Measurements from ENCODE around the gene C16orf54. TPM values are rescaled to one million over a fixed set of nuclear protein-coding genes. Genes with fewer than 3 reads are reported as not detected.
A peak's percentile ranks its signal among the peaks of the same experiment; 100 is the strongest.
"Not testable (repeated sequence)": the region's sequence is repeated elsewhere in the genome, so short reads cannot be mapped to it uniquely, and the experiment has no call there.

Gene C16orf54
- total and polyA plus RNA-seq, 5 donors: 0.23 to 1.1 (median 0.72) TPM

- 32% methylated on average over 4 of the region's 4 CpGs for WGBS
Measured at GRCh38 chr16:29719063-29719462, 26.7 kb downstream of the C16orf54 start.

GRCh38 chr16:29717113-29717512, 28.7 kb downstream of the C16orf54 start:
- Histone ChIP-seq H3K4me1 (ENCODE audit: control insufficient read depth, insufficient read depth, low read length) (no peaks in the 10 kb centered on the region), H3K9me3 (ENCODE audit: control insufficient read depth, low read length) (no peaks in the 10 kb centered on the region), H3K27me3 (ENCODE audit: control insufficient read depth, insufficient read depth) (no peaks in the 10 kb centered on the region), H3K27ac (ENCODE audit: low read length) (no peak overlapping the region), H3K4me3 (ENCODE audit: low read length) (no peak overlapping the region)
- intact Hi-C loops (cut with DNase I): no loop called here
- 84% methylated on average over 7 of the region's 7 CpGs for whole genome bisulfite sequencing
- ATAC-seq (no peak), DNase-seq (no peak)

More at GRCh38 chr16:29719063-29719462, 26.7 kb downstream of the C16orf54 start:
- Histone ChIP-seq H3K4me1 (ENCODE audit: control insufficient read depth, insufficient read depth, low read length) (no peaks in the 10 kb centered on the region), H3K9me3 (ENCODE audit: control insufficient read depth, low read length) (no peaks in the 10 kb centered on the region), H3K27me3 (ENCODE audit: control insufficient read depth, insufficient read depth) (no peaks in the 10 kb centered on the region), H3K4me3 (ENCODE audit: low read length) (no peak overlapping the region), H3K27ac (ENCODE audit: low read length) (no peak overlapping the region)
- DNase-seq (no peak), ATAC-seq (no peak)
- intact Hi-C loops (cut with DNase I): no loop called here

- intact Hi-C loops (cut with DNase I): no loop called here
- H3K4me1 ChIP-seq (ENCODE audit: control insufficient read depth, insufficient read depth, low read length): no peaks in the 10 kb centered on the region
- no peak for DNase-seq
- 16% methylated on average over 1 of the region's 1 CpG for WGBS
- no peaks in the 10 kb centered on the region for H3K9me3 ChIP-seq (ENCODE audit: control insufficient read depth, low read length)
- no peaks in the 10 kb centered on the region for H3K27me3 ChIP-seq (ENCODE audit: control insufficient read depth, insufficient read depth)
- ATAC-seq: no peak
- no peak overlapping the region for H3K4me3 ChIP-seq (ENCODE audit: low read length)
- H3K27ac ChIP-seq (ENCODE audit: low read length): no peak overlapping the region
Measured at GRCh38 chr16:29714972-29715371, 30.8 kb downstream of the C16orf54 start.

- Histone ChIP-seq H3K27me3 (ENCODE audit: control insufficient read depth, insufficient read depth) (no peaks in the 10 kb centered on the region), H3K4me1 (ENCODE audit: control insufficient read depth, insufficient read depth, low read length) (no peaks in the 10 kb centered on the region), H3K9me3 (ENCODE audit: control insufficient read depth, low read length) (no peaks in the 10 kb centered on the region), H3K27ac (ENCODE audit: low read length) (no peak overlapping the region), H3K4me3 (ENCODE audit: low read length) (no peak overlapping the region)
- intact Hi-C loops (cut with DNase I): no loop called here
- DNase-seq (no peak), ATAC-seq (no peak)
- WGBS: 88% methylated on average over 2 of the region's 2 CpGs
Measured at GRCh38 chr16:29714396-29714795, 31.4 kb downstream of the C16orf54 start.

- Histone ChIP-seq H3K27ac (ENCODE audit: low read length) (no peak overlapping the region), H3K4me3 (ENCODE audit: low read length) (no peak overlapping the region)
Measured at GRCh38 chr16:29712809-29713208, 33.0 kb downstream of the C16orf54 start.

GRCh38 chr16:29710227-29711219, 35.3 kb downstream of the C16orf54 start:
- Histone ChIP-seq H3K27ac (ENCODE audit: low read length) (no peak overlapping the region), H3K4me1 (ENCODE audit: control insufficient read depth, insufficient read depth, low read length) (no peaks in the 10 kb centered on the region), H3K4me3 (ENCODE audit: low read length) (no peak overlapping the region), H3K9me3 (ENCODE audit: control insufficient read depth, low read length) (no peaks in the 10 kb centered on the region), H3K27me3 (ENCODE audit: control insufficient read depth, insufficient read depth) (no peaks in the 10 kb centered on the region)
- DNase-seq (no peak), ATAC-seq (peak; percentile 85)
- intact Hi-C loops (cut with DNase I): no loop called here
- 40% methylated on average over 17 of the region's 17 CpGs for WGBS

More at GRCh38 chr16:29712809-29713208, 33.0 kb downstream of the C16orf54 start:
- no peaks in the 10 kb centered on the region for H3K9me3 ChIP-seq (ENCODE audit: control insufficient read depth, low read length)
- no peaks in the 10 kb centered on the region for H3K27me3 ChIP-seq (ENCODE audit: control insufficient read depth, insufficient read depth)
- intact Hi-C loops (cut with DNase I): no loop called here
- whole genome bisulfite sequencing: 76% methylated on average over 4 of the region's 4 CpGs
- no peak for DNase-seq
- ATAC-seq: no peak
- no peaks in the 10 kb centered on the region for H3K4me1 ChIP-seq (ENCODE audit: control insufficient read depth, insufficient read depth, low read length)

- DNase-seq; H3K9me3 ChIP-seq (ENCODE audit: control insufficient read depth, low read length); H3K4me3 ChIP-seq (ENCODE audit: low read length); H3K27me3 ChIP-seq (ENCODE audit: control insufficient read depth, insufficient read depth); H3K4me1 ChIP-seq (ENCODE audit: control insufficient read depth, insufficient read depth, low read length); H3K27ac ChIP-seq (ENCODE audit: low read length); ATAC-seq: not testable (repeated sequence)
- WGBS: 66% methylated on average over 6 of the region's 6 CpGs
- intact Hi-C loops (cut with DNase I): loop anchor here in 1 of 4 donors (10.0 kb wide), 1 partner anchor 65 kb away; no protein-coding TSS in a partner anchor
Measured at GRCh38 chr16:29709657-29710056, 36.1 kb downstream of the C16orf54 start.

GRCh38 chr16:29708917-29709600, 36.7 kb downstream of the C16orf54 start:
- intact Hi-C loops (cut with DNase I): loop anchor here in 1 of 4 donors (10.0 kb wide), 1 partner anchor 64 kb away; no protein-coding TSS in a partner anchor

GRCh38 chr16:29707160-29707559, 38.6 kb downstream of the C16orf54 start:
- H3K27me3 ChIP-seq (ENCODE audit: control insufficient read depth, insufficient read depth); H3K4me3 ChIP-seq (ENCODE audit: low read length); H3K4me1 ChIP-seq (ENCODE audit: control insufficient read depth, insufficient read depth, low read length); H3K27ac ChIP-seq (ENCODE audit: low read length); H3K9me3 ChIP-seq (ENCODE audit: control insufficient read depth, low read length); DNase-seq; ATAC-seq: not testable (repeated sequence)
- WGBS: 96% methylated on average over 1 of the region's 1 CpG
- intact Hi-C loops (cut with DNase I): loop anchor here in 1 of 4 donors (10.0 kb wide), 1 partner anchor 62 kb away; no protein-coding TSS in a partner anchor

More at GRCh38 chr16:29708917-29709600, 36.7 kb downstream of the C16orf54 start:
- Histone ChIP-seq H3K27me3 (ENCODE audit: control insufficient read depth, insufficient read depth) (no peaks in the 10 kb centered on the region), H3K4me1 (ENCODE audit: control insufficient read depth, insufficient read depth, low read length) (no peaks in the 10 kb centered on the region), H3K27ac (ENCODE audit: low read length) (no peak overlapping the region), H3K4me3 (ENCODE audit: low read length) (no peak overlapping the region), H3K9me3 (ENCODE audit: control insufficient read depth, low read length) (no peaks in the 10 kb centered on the region)
- DNase-seq: no peak
- 71% methylated on average over 16 of the region's 16 CpGs for WGBS
- no peak for ATAC-seq

- DNase-seq (no peak), ATAC-seq (no peak)
- Histone ChIP-seq H3K4me1 (ENCODE audit: control insufficient read depth, insufficient read depth, low read length) (no peaks in the 10 kb centered on the region), H3K27me3 (ENCODE audit: control insufficient read depth, insufficient read depth) (no peaks in the 10 kb centered on the region), H3K9me3 (ENCODE audit: control insufficient read depth, low read length) (no peaks in the 10 kb centered on the region), H3K4me3 (ENCODE audit: low read length) (no peak overlapping the region), H3K27ac (ENCODE audit: low read length) (no peak overlapping the region)
- intact Hi-C loops (cut with DNase I): loop anchor here in 1 of 4 donors (10.0 kb wide), 1 partner anchor 60 kb away; no protein-coding TSS in a partner anchor
- WGBS: 62% methylated on average over 2 of the region's 2 CpGs
Measured at GRCh38 chr16:29705030-29705429, 40.8 kb downstream of the C16orf54 start.

- DNase-seq (no peak), ATAC-seq (no peak)
- Histone ChIP-seq H3K4me3 (ENCODE audit: low read length) (no peak overlapping the region), H3K27ac (ENCODE audit: low read length) (no peak overlapping the region), H3K4me1 (ENCODE audit: control insufficient read depth, insufficient read depth, low read length) (no peaks in the 10 kb centered on the region), H3K27me3 (ENCODE audit: control insufficient read depth, insufficient read depth) (no peaks in the 10 kb centered on the region), H3K9me3 (ENCODE audit: control insufficient read depth, low read length) (no peaks in the 10 kb centered on the region)
- intact Hi-C loops (cut with DNase I): loop anchor here in 2 of 4 donors (5.0 to 10.0 kb wide), 2 partner anchors 57 to 315 kb away; no protein-coding TSS in a partner anchor
- 78% methylated on average over 13 of the region's 13 CpGs for WGBS
Measured at GRCh38 chr16:29702269-29702668, 43.5 kb downstream of the C16orf54 start.
